ENCODE data around the gene AUH.

DNA sequence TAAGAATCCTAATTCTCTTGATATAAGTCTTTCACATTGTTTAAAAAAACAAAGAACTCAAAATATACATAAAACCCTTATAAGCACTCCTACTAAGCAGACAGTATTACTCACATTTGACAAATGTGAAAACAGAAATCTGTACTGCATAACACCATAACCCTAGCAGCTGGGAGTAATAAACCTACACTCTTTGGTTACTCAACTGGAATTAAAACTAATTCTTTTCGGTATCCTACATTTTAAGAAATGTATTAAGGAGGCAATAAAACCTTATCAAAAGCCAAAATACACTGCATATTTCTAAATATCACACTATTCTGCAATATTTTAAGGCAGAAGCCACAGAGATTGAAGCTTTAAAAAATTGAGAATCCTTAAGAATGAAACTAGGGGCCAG is 6.8 kb downstream of the AUH start:
- no peak for TF ChIP-seq EZH2 (IDR thresholded peaks at IDR 0.05; ENCODE audit: insufficient read depth, poor library complexity, severe bottlenecking)
- no peak for TF ChIP-seq EZH2phosphoT487 (IDR thresholded peaks at IDR 0.05; ENCODE audit: insufficient read depth, low read depth)
